Astrocyte (in vitro differentiated cells and primary cell): Measurements from ENCODE around the gene VIPR1. TPM values are rescaled to one million over a fixed set of nuclear protein-coding genes. Genes with fewer than 3 reads are reported as not detected.

ENCODE experiments used
- DNase-seq: peaks from one replicate; pipeline ENCODE4 v3.0.0-alpha.2; 2010; ENCODE audit warnings: low read depth
- FAIRE-seq: peaks from 2 replicates; lab custom pipeline; 2011; peaks lifted over from hg19 to GRCh38; lab: Jason Lieb, UNC
- H2AFZ ChIP-seq: 2 replicates; pipeline ENCODE4 v1.6.0; 2012; ENCODE audit warnings: low read depth, low read length, inconsistent platforms
- H3K27ac ChIP-seq: 2 replicates; pipeline ENCODE4 v1.5.1; 2011; ENCODE audit warnings: low read depth, low read length, inconsistent platforms
- H3K27me3 ChIP-seq: 2 replicates; pipeline ENCODE4 v1.6.0; 2011; ENCODE audit warnings: low read length, inconsistent platforms; ENCODE audit not compliant: insufficient read depth
- H3K36me3 ChIP-seq: 2 replicates; pipeline ENCODE4 v1.5.1; 2011; ENCODE audit warnings: low read length, inconsistent platforms; ENCODE audit not compliant: insufficient read depth
- H3K4me1 ChIP-seq: 2 replicates; pipeline ENCODE4 v1.5.1; 2011; ENCODE audit warnings: low read length, inconsistent platforms; ENCODE audit not compliant: insufficient read depth
- H3K4me2 ChIP-seq: 2 replicates; pipeline ENCODE4 v1.6.0; 2012; ENCODE audit warnings: low read length, inconsistent platforms
- H3K4me3 ChIP-seq: 2 replicates; pipeline ENCODE4 v1.5.1; 2011; ENCODE audit warnings: low read depth, mild to moderate bottlenecking, low read length, inconsistent platforms; ENCODE audit not compliant: insufficient read depth
- H3K79me2 ChIP-seq: 2 replicates; pipeline ENCODE4 v1.6.0; 2012; ENCODE audit warnings: mild to moderate bottlenecking, low read length, inconsistent platforms; ENCODE audit not compliant: insufficient read depth
- H3K9ac ChIP-seq: 2 replicates; pipeline ENCODE4 v1.6.0; 2012; ENCODE audit warnings: mild to moderate bottlenecking, low read length, inconsistent platforms
- H3K9me3 ChIP-seq: 2 replicates; pipeline ENCODE4 v1.5.1; 2012; ENCODE audit warnings: low read depth, mild to moderate bottlenecking, low read length, inconsistent platforms; ENCODE audit not compliant: insufficient read depth
- H4K20me1 ChIP-seq: 2 replicates; pipeline ENCODE4 v1.6.0; 2012; ENCODE audit warnings: low read length, inconsistent platforms; ENCODE audit not compliant: insufficient read depth
- H3K27ac Mint-ChIP-seq: one replicate; pipeline ENCODE4 v1.8.0; 2021; ENCODE audit warnings: mild to moderate bottlenecking, mixed read lengths; ENCODE audit not compliant: unreplicated experiment
- H3K27me3 Mint-ChIP-seq: one replicate; pipeline ENCODE4 v1.8.0; 2021; ENCODE audit warnings: low read depth, mixed read lengths; ENCODE audit not compliant: unreplicated experiment
- H3K36me3 Mint-ChIP-seq: one replicate; pipeline ENCODE4 v1.8.0; 2021; ENCODE audit warnings: low read depth, mixed read lengths; ENCODE audit not compliant: unreplicated experiment
- H3K4me1 Mint-ChIP-seq: one replicate; pipeline ENCODE4 v1.8.0; 2021; ENCODE audit warnings: low read depth, mixed read lengths; ENCODE audit not compliant: unreplicated experiment
- H3K4me3 Mint-ChIP-seq: one replicate; pipeline ENCODE4 v1.8.0; 2021; ENCODE audit warnings: mild to moderate bottlenecking, moderate library complexity, mixed read lengths; ENCODE audit not compliant: unreplicated experiment
- H3K9me3 Mint-ChIP-seq: one replicate; pipeline ENCODE4 v1.8.0; 2021; ENCODE audit warnings: mild to moderate bottlenecking, mixed read lengths; ENCODE audit not compliant: unreplicated experiment
- EZH2 ChIP-seq: IDR thresholded peaks from 2 replicates; pipeline ENCODE4 v1.6.1; 2012; ENCODE audit warnings: mild to moderate bottlenecking, low read length, inconsistent platforms; ENCODE audit not compliant: insufficient read depth
- total RNA-seq: library from RNA; stranded (reverse); gene quantifications from 2 replicates; pipeline ENCODE4 v1.2.1, GENCODE V29; 2021
- TF ChIP-seq, protein P1 (sequence below): IDR thresholded peaks from 2 replicates; pipeline ENCODE4 v1.5.1; 2011; ENCODE audit warnings: low read depth, mild to moderate bottlenecking, inconsistent platforms, low read length, moderate library complexity; ENCODE audit not compliant: insufficient read depth

The VIPR1 gene
- total RNA-seq, 1 donor from 2014 or later = 0.68 TPM

- Histone ChIP-seq H3K9ac (no peak overlapping the region), H3K27me3 (no peaks in the 10 kb centered on the region), H3K4me2 (no peak overlapping the region), H3K79me2 (no peaks in the 10 kb centered on the region), H3K36me3 (no peaks in the 10 kb centered on the region), H4K20me1 (no peaks in the 10 kb centered on the region), H3K9me3 (no peaks in the 10 kb centered on the region), H3K27ac (no peak overlapping the region), H3K4me1 (no peaks in the 10 kb centered on the region), H2AFZ (no peak overlapping the region), H3K4me3 (no peak overlapping the region)
- Mint-ChIP-seq H3K36me3 (peaks cover 5% of the 10 kb centered on the region), H3K4me3 (peak overlapping the region; percentile 2), H3K9me3 (no peaks in the 10 kb centered on the region), H3K4me1 (no peaks in the 10 kb centered on the region), H3K27ac (no peak overlapping the region), H3K27me3 (peaks cover 24% of the 10 kb centered on the region)
- no peak for TF ChIP-seq EZH2
- TF ChIP-seq, protein P1, sequence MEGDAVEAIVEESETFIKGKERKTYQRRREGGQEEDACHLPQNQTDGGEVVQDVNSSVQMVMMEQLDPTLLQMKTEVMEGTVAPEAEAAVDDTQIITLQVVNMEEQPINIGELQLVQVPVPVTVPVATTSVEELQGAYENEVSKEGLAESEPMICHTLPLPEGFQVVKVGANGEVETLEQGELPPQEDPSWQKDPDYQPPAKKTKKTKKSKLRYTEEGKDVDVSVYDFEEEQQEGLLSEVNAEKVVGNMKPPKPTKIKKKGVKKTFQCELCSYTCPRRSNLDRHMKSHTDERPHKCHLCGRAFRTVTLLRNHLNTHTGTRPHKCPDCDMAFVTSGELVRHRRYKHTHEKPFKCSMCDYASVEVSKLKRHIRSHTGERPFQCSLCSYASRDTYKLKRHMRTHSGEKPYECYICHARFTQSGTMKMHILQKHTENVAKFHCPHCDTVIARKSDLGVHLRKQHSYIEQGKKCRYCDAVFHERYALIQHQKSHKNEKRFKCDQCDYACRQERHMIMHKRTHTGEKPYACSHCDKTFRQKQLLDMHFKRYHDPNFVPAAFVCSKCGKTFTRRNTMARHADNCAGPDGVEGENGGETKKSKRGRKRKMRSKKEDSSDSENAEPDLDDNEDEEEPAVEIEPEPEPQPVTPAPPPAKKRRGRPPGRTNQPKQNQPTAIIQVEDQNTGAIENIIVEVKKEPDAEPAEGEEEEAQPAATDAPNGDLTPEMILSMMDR = peak; percentile 40
- FAIRE-seq = no peak
- DNase-seq = no peak
These were observed 37.6 kb downstream of the VIPR1 start for GRCh38 chr3:42539871-42540714.

- Mint-ChIP-seq H3K27ac (no peak overlapping the region), H3K4me3 (no peak overlapping the region), H3K36me3 (peaks cover 5% of the 10 kb centered on the region), H3K27me3 (peaks cover 26% of the 10 kb centered on the region), H3K4me1 (peaks cover 2% of the 10 kb centered on the region), H3K9me3 (no peaks in the 10 kb centered on the region)
- H3K4me1 ChIP-seq = no peaks in the 10 kb centered on the region
- no peak overlapping the region for H3K9ac ChIP-seq
- no peak for DNase-seq
- H3K27me3 ChIP-seq = no peaks in the 10 kb centered on the region
- FAIRE-seq = no peak
- H3K36me3 ChIP-seq = no peaks in the 10 kb centered on the region
- no peaks in the 10 kb centered on the region for H3K79me2 ChIP-seq
- no peaks in the 10 kb centered on the region for H3K9me3 ChIP-seq
- H2AFZ ChIP-seq = no peak overlapping the region
- no peaks in the 10 kb centered on the region for H4K20me1 ChIP-seq
- H3K4me2 ChIP-seq = no peak overlapping the region
- no peak overlapping the region for H3K4me3 ChIP-seq
- no peak overlapping the region for H3K27ac ChIP-seq
- TF ChIP-seq, protein P1 = no peak
- TF ChIP-seq EZH2 = no peak
These were observed 38.6 kb downstream of the VIPR1 start for GRCh38 chr3:42541079-42541478.
